ENCODE data around the gene TMEM132A. TPM values are rescaled to one million over a fixed set of nuclear protein-coding genes. Genes with fewer than 3 reads are reported as not detected.

The TMEM132A gene
- total RNA-seq, 1 donor from 2014 or later = 22.6 TPM

- peak; percentile 45 for DNase-seq (ENCODE audit: low read depth)
- Histone ChIP-seq H3K36me3 (ENCODE audit: control insufficient read depth, insufficient read depth, low read length) (no peaks in the 10 kb centered on the region), H3K4me3 (ENCODE audit: low read depth, low read length) (no peak overlapping the region), H3K27me3 (ENCODE audit: control insufficient read depth, insufficient read depth, low read length) (no peaks in the 10 kb centered on the region)
- no peak for FAIRE-seq
- TF ChIP-seq, protein P1, sequence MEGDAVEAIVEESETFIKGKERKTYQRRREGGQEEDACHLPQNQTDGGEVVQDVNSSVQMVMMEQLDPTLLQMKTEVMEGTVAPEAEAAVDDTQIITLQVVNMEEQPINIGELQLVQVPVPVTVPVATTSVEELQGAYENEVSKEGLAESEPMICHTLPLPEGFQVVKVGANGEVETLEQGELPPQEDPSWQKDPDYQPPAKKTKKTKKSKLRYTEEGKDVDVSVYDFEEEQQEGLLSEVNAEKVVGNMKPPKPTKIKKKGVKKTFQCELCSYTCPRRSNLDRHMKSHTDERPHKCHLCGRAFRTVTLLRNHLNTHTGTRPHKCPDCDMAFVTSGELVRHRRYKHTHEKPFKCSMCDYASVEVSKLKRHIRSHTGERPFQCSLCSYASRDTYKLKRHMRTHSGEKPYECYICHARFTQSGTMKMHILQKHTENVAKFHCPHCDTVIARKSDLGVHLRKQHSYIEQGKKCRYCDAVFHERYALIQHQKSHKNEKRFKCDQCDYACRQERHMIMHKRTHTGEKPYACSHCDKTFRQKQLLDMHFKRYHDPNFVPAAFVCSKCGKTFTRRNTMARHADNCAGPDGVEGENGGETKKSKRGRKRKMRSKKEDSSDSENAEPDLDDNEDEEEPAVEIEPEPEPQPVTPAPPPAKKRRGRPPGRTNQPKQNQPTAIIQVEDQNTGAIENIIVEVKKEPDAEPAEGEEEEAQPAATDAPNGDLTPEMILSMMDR (IDR thresholded peaks at IDR 0.05; ENCODE audit: insufficient read depth, low read length, severe bottlenecking) = no peak
These were observed 32.9 kb downstream of the TMEM132A start for GRCh38 chr11:60957188-60957587.

GRCh38 chr11:60959431-60959830, 35.2 kb downstream of the TMEM132A start:
- DNase-seq (ENCODE audit: low read depth) (no peak), FAIRE-seq (no peak)
- TF ChIP-seq, protein P1 (IDR thresholded peaks at IDR 0.05; ENCODE audit: insufficient read depth, low read length, severe bottlenecking) = no peak
- Histone ChIP-seq H3K27me3 (ENCODE audit: control insufficient read depth, insufficient read depth, low read length) (no peaks in the 10 kb centered on the region), H3K36me3 (ENCODE audit: control insufficient read depth, insufficient read depth, low read length) (no peaks in the 10 kb centered on the region), H3K4me3 (ENCODE audit: low read depth, low read length) (no peak overlapping the region)

- TF ChIP-seq, protein P1 (IDR thresholded peaks at IDR 0.05; ENCODE audit: insufficient read depth, low read length, severe bottlenecking) = no peak
- no peak overlapping the region for H3K4me3 ChIP-seq (ENCODE audit: low read depth, low read length)
- H3K27me3 ChIP-seq (ENCODE audit: control insufficient read depth, insufficient read depth, low read length) = no peaks in the 10 kb centered on the region
- FAIRE-seq = no peak
- H3K36me3 ChIP-seq (ENCODE audit: control insufficient read depth, insufficient read depth, low read length) = no peaks in the 10 kb centered on the region
- DNase-seq (ENCODE audit: low read depth) = no peak
These were observed 36.1 kb downstream of the TMEM132A start for GRCh38 chr11:60960405-60960804.

- Histone ChIP-seq H3K27me3 (ENCODE audit: control insufficient read depth, insufficient read depth, low read length) (peaks cover 2% of the 10 kb centered on the region), H3K36me3 (ENCODE audit: control insufficient read depth, insufficient read depth, low read length) (no peaks in the 10 kb centered on the region), H3K4me3 (ENCODE audit: low read depth, low read length) (no peak overlapping the region)
- FAIRE-seq = no peak
- TF ChIP-seq, protein P1 (IDR thresholded peaks at IDR 0.05; ENCODE audit: insufficient read depth, low read length, severe bottlenecking) = no peak
- no peak for DNase-seq (ENCODE audit: low read depth)
These were observed 40.5 kb downstream of the TMEM132A start for GRCh38 chr11:60964801-60965200.

DNA sequence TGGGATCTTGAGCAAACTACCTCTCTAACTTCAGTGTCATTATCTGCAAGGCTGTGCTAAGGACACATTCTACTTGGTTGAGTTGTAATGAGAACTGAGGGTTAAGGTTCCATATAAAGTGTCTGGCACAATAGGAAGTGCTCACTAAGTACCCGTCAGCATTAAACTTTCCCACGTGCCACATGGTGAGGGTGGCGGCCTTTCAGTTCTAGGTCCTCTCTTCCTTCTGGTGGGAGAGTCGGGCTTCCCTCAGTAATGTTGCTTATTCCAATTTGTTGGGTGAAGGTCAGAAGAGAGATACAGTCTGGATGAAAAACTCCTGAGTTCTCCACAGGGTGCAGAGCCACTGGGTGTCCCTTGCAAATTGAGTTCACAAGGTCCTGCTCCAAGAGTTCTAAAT, 42.6 kb downstream of the TMEM132A start:
- H3K4me3 ChIP-seq (ENCODE audit: low read depth, low read length) = no peak overlapping the region
- H3K27me3 ChIP-seq (ENCODE audit: control insufficient read depth, insufficient read depth, low read length) = peaks cover 2% of the 10 kb centered on the region
- DNase-seq (ENCODE audit: low read depth) (no peak), FAIRE-seq (no peak)
- TF ChIP-seq, protein P1 (IDR thresholded peaks at IDR 0.05; ENCODE audit: insufficient read depth, low read length, severe bottlenecking) = no peak
- no peaks in the 10 kb centered on the region for H3K36me3 ChIP-seq (ENCODE audit: control insufficient read depth, insufficient read depth, low read length)

GRCh38 chr11:60968223-60968622, 44.0 kb downstream of the TMEM132A start:
- TF ChIP-seq, protein P1 (IDR thresholded peaks at IDR 0.05; ENCODE audit: insufficient read depth, low read length, severe bottlenecking) = no peak
- Histone ChIP-seq H3K27me3 (ENCODE audit: control insufficient read depth, insufficient read depth, low read length) (peaks cover 2% of the 10 kb centered on the region), H3K4me3 (ENCODE audit: low read depth, low read length) (no peak overlapping the region), H3K36me3 (ENCODE audit: control insufficient read depth, insufficient read depth, low read length) (no peaks in the 10 kb centered on the region)
- FAIRE-seq = no peak
- DNase-seq (ENCODE audit: low read depth) = no peak
